Neuron (in vitro differentiated cells): ENCODE measurements around the gene ELAC1.
"Not testable (repeated sequence)": the region's sequence is repeated elsewhere in the genome, so short reads cannot be mapped to it uniquely, and the experiment has no call there.

Experiments used
- H2AFZ ChIP-seq: one replicate; pipeline ENCODE4 v1.6.1; 2013; ENCODE audit warnings: low read depth, mild to moderate bottlenecking, inconsistent platforms, low read length, moderate library complexity
- H3K27me3 ChIP-seq: one replicate; pipeline ENCODE4 v1.6.1; 2013; ENCODE audit warnings: low read length; ENCODE audit not compliant: insufficient read depth
- H3K36me3 ChIP-seq: one replicate; pipeline ENCODE4 v1.6.1; 2013; ENCODE audit warnings: low read length; ENCODE audit not compliant: insufficient read depth
- H3K4me1 ChIP-seq: one replicate; pipeline ENCODE4 v1.6.1; 2013; ENCODE audit warnings: low read length; ENCODE audit not compliant: insufficient read depth
- H3K4me3 ChIP-seq: 2 replicates; pipeline ENCODE4 v1.5.1; 2013; ENCODE audit warnings: mild to moderate bottlenecking, low read length, moderate library complexity
- H3K9me3 ChIP-seq: one replicate; pipeline ENCODE4 v1.6.1; 2013; ENCODE audit warnings: low read length

ELAC1 gene

DNA sequence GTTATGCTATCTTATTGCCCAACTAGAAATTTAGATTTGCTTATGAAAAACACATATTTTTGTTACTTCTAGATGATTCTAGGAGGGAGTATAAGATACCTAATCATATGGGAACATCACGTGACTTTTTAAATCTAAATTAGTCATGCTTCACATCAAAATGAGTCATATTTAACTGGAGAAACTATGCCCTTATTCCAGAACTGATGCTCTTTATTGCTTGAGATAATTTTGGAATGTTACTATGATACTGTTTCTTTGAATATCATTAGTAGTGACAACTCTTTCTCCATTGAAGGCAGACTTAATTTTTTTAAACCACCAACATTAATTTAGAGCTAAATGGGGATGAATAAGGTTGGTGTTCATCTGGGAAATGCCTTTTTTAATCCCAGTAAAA is 19.9 kb upstream of the ELAC1 start:
- H3K36me3 ChIP-seq, result peaks cover 17% of the 10 kb centered on the region

GRCh38 chr18:50949185-50949584 is 18.7 kb upstream of the ELAC1 start:
- H3K36me3 ChIP-seq, result peaks cover 14% of the 10 kb centered on the region
- no peak overlapping the region for H3K4me3 ChIP-seq
- H3K4me1 ChIP-seq, result no peaks in the 10 kb centered on the region
- H3K9me3 ChIP-seq, result no peaks in the 10 kb centered on the region
- no peaks in the 10 kb centered on the region for H3K27me3 ChIP-seq
- H2AFZ ChIP-seq, result no peak overlapping the region

More for the DNA sequence above, 19.9 kb upstream of the ELAC1 start:
- Histone ChIP-seq H3K4me1 (no peaks in the 10 kb centered on the region), H3K4me3 (no peak overlapping the region), H3K9me3 (no peaks in the 10 kb centered on the region), H3K27me3 (no peaks in the 10 kb centered on the region), H2AFZ (no peak overlapping the region)

DNA sequence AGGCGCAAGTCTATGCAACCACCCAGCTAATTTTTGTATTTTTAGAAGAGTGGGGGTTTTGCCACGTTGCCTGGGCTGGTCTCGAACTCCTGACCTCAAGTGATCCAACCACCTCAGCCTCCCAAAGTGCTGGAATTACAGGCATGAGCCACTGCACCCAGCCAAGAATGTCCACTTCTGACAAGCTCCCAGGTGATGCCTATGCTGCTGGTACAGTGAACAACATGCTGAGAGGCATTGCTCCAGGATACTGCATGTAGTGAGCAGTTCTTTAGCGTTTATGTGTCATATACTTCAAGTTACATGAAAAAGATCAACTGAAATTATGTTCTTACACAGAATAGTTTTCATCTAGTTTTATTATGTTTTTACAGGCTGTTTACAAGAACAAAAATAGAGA is 17.2 kb upstream of the ELAC1 start:
- H2AFZ ChIP-seq, result no peak overlapping the region
- peaks cover 8% of the 10 kb centered on the region for H3K36me3 ChIP-seq
- H3K4me1 ChIP-seq, result no peaks in the 10 kb centered on the region
- H3K27me3 ChIP-seq, result no peaks in the 10 kb centered on the region
- H3K9me3 ChIP-seq, result no peaks in the 10 kb centered on the region
- H3K4me3 ChIP-seq, result no peak overlapping the region

- H3K27me3 ChIP-seq, result no peaks in the 10 kb centered on the region
- H3K36me3 ChIP-seq, result no peaks in the 10 kb centered on the region
- no peak overlapping the region for H2AFZ ChIP-seq
- H3K9me3 ChIP-seq, result no peaks in the 10 kb centered on the region
- no peaks in the 10 kb centered on the region for H3K4me1 ChIP-seq
- no peak overlapping the region for H3K4me3 ChIP-seq
Observed at GRCh38 chr18:50953822-50954221, 14.0 kb upstream of the ELAC1 start.

DNA sequence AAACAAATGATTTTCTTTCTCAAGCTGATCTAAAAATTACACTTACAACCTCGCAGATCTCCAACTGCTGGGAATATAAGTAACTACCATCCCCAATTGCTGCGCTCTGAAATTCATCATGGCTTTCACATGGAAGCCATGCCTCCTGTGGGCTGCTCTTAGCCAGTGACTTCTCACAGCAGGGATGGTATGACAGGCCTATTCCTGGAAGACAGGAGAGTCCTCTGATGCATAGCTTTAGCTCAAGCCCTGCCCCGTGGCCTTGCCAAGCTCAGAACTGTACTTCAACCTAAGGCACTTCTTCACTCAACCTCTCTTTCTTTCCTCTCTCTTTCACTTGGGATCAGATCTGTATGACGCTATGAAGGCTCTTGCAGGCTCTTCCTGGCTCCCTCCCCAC is 12.6 kb upstream of the ELAC1 start:
- no peak overlapping the region for H2AFZ ChIP-seq
- no peaks in the 10 kb centered on the region for H3K9me3 ChIP-seq
- no peaks in the 10 kb centered on the region for H3K27me3 ChIP-seq
- no peaks in the 10 kb centered on the region for H3K4me1 ChIP-seq
- H3K36me3 ChIP-seq, result no peaks in the 10 kb centered on the region
- no peak overlapping the region for H3K4me3 ChIP-seq

- H3K4me1 ChIP-seq, result no peaks in the 10 kb centered on the region
- no peaks in the 10 kb centered on the region for H3K36me3 ChIP-seq
- no peaks in the 10 kb centered on the region for H3K27me3 ChIP-seq
- no peak overlapping the region for H2AFZ ChIP-seq
- H3K9me3 ChIP-seq, result peaks cover 2% of the 10 kb centered on the region
- no peak overlapping the region for H3K4me3 ChIP-seq
Observed at GRCh38 chr18:50956116-50956515, 11.7 kb upstream of the ELAC1 start.

- Histone ChIP-seq H3K27me3 (no peaks in the 10 kb centered on the region), H3K4me3 (no peak overlapping the region), H3K9me3 (peaks cover 13% of the 10 kb centered on the region), H2AFZ (no peak overlapping the region), H3K36me3 (no peaks in the 10 kb centered on the region), H3K4me1 (no peaks in the 10 kb centered on the region)
Observed at GRCh38 chr18:50961974-50962373, 5.9 kb upstream of the ELAC1 start.

GRCh38 chr18:50969448-50969847 is 1.6 kb downstream of the ELAC1 start:
- H3K9me3 ChIP-seq, result peaks cover 5% of the 10 kb centered on the region
- peak overlapping the region; percentile 81 for H3K4me3 ChIP-seq
- peaks cover 15% of the 10 kb centered on the region for H3K4me1 ChIP-seq
- H2AFZ ChIP-seq, result no peak overlapping the region
- H3K36me3 ChIP-seq, result peaks cover 8% of the 10 kb centered on the region
- no peaks in the 10 kb centered on the region for H3K27me3 ChIP-seq

GRCh38 chr18:50970006-50970405 is 2.2 kb downstream of the ELAC1 start:
- peaks cover 14% of the 10 kb centered on the region for H3K36me3 ChIP-seq
- H3K4me3 ChIP-seq, result no peak overlapping the region
- no peaks in the 10 kb centered on the region for H3K27me3 ChIP-seq
- no peak overlapping the region for H2AFZ ChIP-seq
- peaks cover 15% of the 10 kb centered on the region for H3K4me1 ChIP-seq
- peaks cover 7% of the 10 kb centered on the region for H3K9me3 ChIP-seq

- not testable (repeated sequence) for H2AFZ ChIP-seq, H3K27me3 ChIP-seq, H3K4me3 ChIP-seq
- Histone ChIP-seq H3K4me1 (peaks cover 13% of the 10 kb centered on the region), H3K9me3 (peaks cover 25% of the 10 kb centered on the region), H3K36me3 (peaks cover 37% of the 10 kb centered on the region)
Observed at GRCh38 chr18:50972404-50972803, 4.6 kb downstream of the ELAC1 start.

DNA sequence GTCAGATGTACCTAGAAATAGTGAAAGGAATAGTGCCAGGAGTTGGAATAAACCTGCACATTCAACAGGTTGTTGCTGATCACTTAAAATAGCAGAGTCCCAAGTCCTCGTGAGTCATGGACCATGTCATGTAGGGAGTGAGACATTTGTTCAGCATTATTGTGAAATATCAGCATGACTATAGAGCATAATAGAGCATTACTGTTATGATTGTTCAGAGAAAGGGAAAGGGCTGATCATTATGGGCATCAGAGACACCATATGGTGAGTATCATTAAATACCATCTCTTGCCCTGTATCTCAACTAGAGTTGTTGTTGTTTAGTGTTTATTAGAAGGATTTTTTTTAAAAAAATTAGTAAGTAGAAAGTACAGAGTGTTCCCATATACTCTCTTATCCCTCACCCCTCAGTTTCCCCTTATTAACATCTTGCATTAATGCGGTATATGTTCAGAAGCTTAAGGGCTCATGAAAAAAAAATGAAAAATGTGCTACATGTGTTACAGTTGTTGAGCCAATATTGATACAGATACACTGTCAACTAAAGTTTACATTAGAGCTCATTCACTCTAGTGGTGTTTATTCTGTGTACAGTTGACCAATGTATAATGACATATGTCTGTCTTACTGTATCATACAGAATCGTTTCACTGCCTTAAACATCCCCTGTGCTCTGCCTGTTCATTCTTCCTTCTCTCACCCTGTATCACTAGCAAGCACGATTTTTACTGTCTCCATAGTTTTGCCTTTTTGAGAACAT is 5.7 kb downstream of the ELAC1 start:
- H2AFZ ChIP-seq, result no peak overlapping the region
- no peaks in the 10 kb centered on the region for H3K27me3 ChIP-seq
- H3K36me3 ChIP-seq, result peaks cover 47% of the 10 kb centered on the region
- H3K4me3 ChIP-seq, result no peak overlapping the region
- peaks cover 10% of the 10 kb centered on the region for H3K4me1 ChIP-seq
- peaks cover 32% of the 10 kb centered on the region for H3K9me3 ChIP-seq

DNA sequence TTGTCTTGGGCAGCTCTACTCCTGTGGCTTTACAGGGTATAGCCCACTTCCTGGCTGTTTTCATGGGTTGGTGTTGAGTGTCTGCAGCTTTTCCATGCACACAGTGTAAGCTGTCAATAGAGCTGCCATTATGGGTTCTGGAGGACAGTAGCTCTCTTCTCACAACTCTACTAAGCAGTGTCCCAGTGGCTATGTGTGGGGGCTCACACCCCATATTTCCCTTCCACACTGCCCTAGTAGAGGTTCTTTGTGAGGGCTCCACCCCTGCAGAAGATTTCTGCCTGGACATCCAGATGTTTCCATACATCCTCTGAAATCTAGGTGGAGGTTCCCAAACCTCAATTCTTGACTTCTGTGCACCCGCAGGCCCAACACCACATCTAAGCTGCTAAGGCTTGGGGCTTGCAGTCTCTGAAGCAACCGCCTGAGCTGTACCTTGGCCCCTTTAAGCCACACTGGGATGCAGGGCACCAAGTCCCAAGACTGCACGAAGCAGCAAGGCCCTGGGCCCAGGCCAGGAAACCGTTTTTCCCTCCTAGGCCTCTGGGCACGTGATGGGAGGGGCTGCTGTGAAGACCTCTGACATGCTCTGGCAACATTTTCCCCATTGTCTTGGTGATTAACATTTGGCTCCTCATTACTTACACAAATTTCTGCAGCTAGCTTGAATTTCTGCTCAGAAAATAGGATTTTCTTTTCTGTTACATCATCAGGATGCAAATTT is 9.4 kb downstream of the ELAC1 start:
- H3K9me3 ChIP-seq, result peaks cover 39% of the 10 kb centered on the region
- no peak overlapping the region for H2AFZ ChIP-seq
- peaks cover 62% of the 10 kb centered on the region for H3K36me3 ChIP-seq
- H3K4me1 ChIP-seq, result no peaks in the 10 kb centered on the region
- H3K4me3 ChIP-seq, result no peak overlapping the region
- no peaks in the 10 kb centered on the region for H3K27me3 ChIP-seq

- no peak overlapping the region for H2AFZ ChIP-seq
- H3K36me3 ChIP-seq, result peaks cover 50% of the 10 kb centered on the region
- H3K27me3 ChIP-seq, result no peaks in the 10 kb centered on the region
- no peak overlapping the region for H3K4me3 ChIP-seq
- H3K9me3 ChIP-seq, result peaks cover 28% of the 10 kb centered on the region
- H3K4me1 ChIP-seq, result no peaks in the 10 kb centered on the region
Observed at GRCh38 chr18:50981381-50981780, 13.5 kb downstream of the ELAC1 start.
